ENCODE measurements around the gene BIRC6. TPM values are rescaled to one million over a fixed set of nuclear protein-coding genes. Genes with fewer than 3 reads are reported as not detected.

The BIRC6 gene
- total RNA-seq, 1 experiment from 2014 or later = 96.7 TPM

- no TSS peak for BruUV-seq (replicated peaks)
- H3K36me3 Mint-ChIP-seq (ENCODE audit: insufficient read depth, unreplicated experiment) = peaks cover 61% of the 10 kb centered on the region
- peaks cover 21% of the 10 kb centered on the region for H3K9me3 Mint-ChIP-seq (ENCODE audit: unreplicated experiment)
- TF ChIP-seq CTCF (IDR thresholded peaks at IDR 0.05; ENCODE audit: insufficient read depth in 1 of 2, low read depth in 1 of 2, low read length in 1 of 2, severe bottlenecking in 1 of 2, unreplicated experiment in 1 of 2) = no peak
- no peak overlapping the region for H3K27ac Mint-ChIP-seq (ENCODE audit: unreplicated experiment)
- no peaks in the 10 kb centered on the region for H3K4me1 Mint-ChIP-seq (ENCODE audit: low read depth, unreplicated experiment)
- DNase-seq = no peak
- no peak overlapping the region for H3K4me3 Mint-ChIP-seq (ENCODE audit: unreplicated experiment)
- no peak overlapping the region for H3K4me3 ChIP-seq (ENCODE audit: low read depth, low read length)
- H3K27me3 ChIP-seq (replicated peaks; ENCODE audit: control insufficient read depth, insufficient read depth, low read length) = no peaks in the 10 kb centered on the region
- POLR2A ChIA-PET = no interaction called here
- H3K4me1 ChIP-seq = no peaks in the 10 kb centered on the region
- H3K9me3 ChIP-seq = peaks cover 22% of the 10 kb centered on the region
- no peaks in the 10 kb centered on the region for H3K27me3 Mint-ChIP-seq (ENCODE audit: insufficient read depth, unreplicated experiment)
- CTCF ChIA-PET = no interaction called here
- H3K36me3 ChIP-seq (ENCODE audit: control insufficient read depth, insufficient read depth, low read length) = peaks cover 2% of the 10 kb centered on the region; the same call in 1 of the 2 replicates
- intact Hi-C loops (cut with micrococcal nuclease; ENCODE audit: unreplicated experiment) = no loop called here
Measured at GRCh38 chr2:32564417-32565035, 207.7 kb downstream of the BIRC6 start.

DNA sequence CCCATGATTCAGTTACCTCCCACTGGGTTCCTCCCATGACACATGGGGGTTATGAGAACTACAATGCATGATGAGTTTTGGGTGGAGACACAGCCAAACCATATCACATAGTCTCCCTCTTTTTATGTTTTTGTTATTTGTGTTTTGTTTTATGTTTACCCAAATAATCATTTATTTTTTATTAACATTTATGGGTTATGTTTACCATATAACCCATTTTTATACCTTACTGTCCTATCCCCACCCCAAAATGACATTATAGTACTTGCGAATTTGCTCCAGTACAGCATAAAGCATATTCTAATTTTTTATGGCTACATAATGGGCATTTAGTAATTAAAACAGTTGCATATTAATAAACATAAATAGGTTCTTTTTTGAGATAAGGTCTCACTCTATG lies 209.1 kb downstream of the BIRC6 start:
- ChIA-PET POLR2A (no interaction called here), CTCF (no interaction called here)
- DNase-seq = no peak
- Mint-ChIP-seq H3K27ac (ENCODE audit: unreplicated experiment) (no peak overlapping the region), H3K4me3 (ENCODE audit: unreplicated experiment) (no peak overlapping the region), H3K9me3 (ENCODE audit: unreplicated experiment) (peaks cover 21% of the 10 kb centered on the region), H3K27me3 (ENCODE audit: insufficient read depth, unreplicated experiment) (no peaks in the 10 kb centered on the region), H3K4me1 (ENCODE audit: low read depth, unreplicated experiment) (peaks cover under 1% of the 10 kb centered on the region), H3K36me3 (ENCODE audit: insufficient read depth, unreplicated experiment) (peaks cover 61% of the 10 kb centered on the region)
- Histone ChIP-seq H3K4me1 (no peaks in the 10 kb centered on the region), H3K36me3 (ENCODE audit: control insufficient read depth, insufficient read depth, low read length) (peaks cover 2% of the 10 kb centered on the region; the same call in 1 of the 2 replicates), H3K9me3 (peaks cover 22% of the 10 kb centered on the region), H3K27me3 (replicated peaks; ENCODE audit: control insufficient read depth, insufficient read depth, low read length) (no peaks in the 10 kb centered on the region), H3K4me3 (ENCODE audit: low read depth, low read length) (no peak overlapping the region)
- TF ChIP-seq CTCF (IDR thresholded peaks at IDR 0.05; ENCODE audit: insufficient read depth in 1 of 2, low read depth in 1 of 2, low read length in 1 of 2, severe bottlenecking in 1 of 2, unreplicated experiment in 1 of 2) = no peak
- intact Hi-C loops (cut with micrococcal nuclease; ENCODE audit: unreplicated experiment) = no loop called here
- no TSS peak for BruUV-seq (replicated peaks)

- Histone ChIP-seq H3K4me3 (ENCODE audit: low read depth, low read length) (no peak overlapping the region), H3K9me3 (no peaks in the 10 kb centered on the region), H3K36me3 (ENCODE audit: control insufficient read depth, insufficient read depth, low read length) (no peaks in the 10 kb centered on the region), H3K4me1 (no peaks in the 10 kb centered on the region), H3K27me3 (replicated peaks; ENCODE audit: control insufficient read depth, insufficient read depth, low read length) (no peaks in the 10 kb centered on the region)
- ChIA-PET CTCF (no interaction called here), POLR2A (no interaction called here)
- no peak for TF ChIP-seq CTCF (IDR thresholded peaks at IDR 0.05; ENCODE audit: insufficient read depth in 1 of 2, low read depth in 1 of 2, low read length in 1 of 2, severe bottlenecking in 1 of 2, unreplicated experiment in 1 of 2)
- Mint-ChIP-seq H3K4me3 (ENCODE audit: unreplicated experiment) (no peak overlapping the region), H3K4me1 (ENCODE audit: low read depth, unreplicated experiment) (peaks cover 19% of the 10 kb centered on the region), H3K36me3 (ENCODE audit: insufficient read depth, unreplicated experiment) (peaks cover 51% of the 10 kb centered on the region), H3K9me3 (ENCODE audit: unreplicated experiment) (no peaks in the 10 kb centered on the region), H3K27ac (ENCODE audit: unreplicated experiment) (no peak overlapping the region), H3K27me3 (ENCODE audit: insufficient read depth, unreplicated experiment) (no peaks in the 10 kb centered on the region)
- DNase-seq = no peak
- intact Hi-C loops (cut with micrococcal nuclease; ENCODE audit: unreplicated experiment) = no loop called here
- no TSS peak for BruUV-seq (replicated peaks)
Measured at GRCh38 chr2:32572030-32572429, 215.2 kb downstream of the BIRC6 start.

Data from Caco-2 (cell line).